ENCODE measurements around the gene RIPPLY3.

DNA sequence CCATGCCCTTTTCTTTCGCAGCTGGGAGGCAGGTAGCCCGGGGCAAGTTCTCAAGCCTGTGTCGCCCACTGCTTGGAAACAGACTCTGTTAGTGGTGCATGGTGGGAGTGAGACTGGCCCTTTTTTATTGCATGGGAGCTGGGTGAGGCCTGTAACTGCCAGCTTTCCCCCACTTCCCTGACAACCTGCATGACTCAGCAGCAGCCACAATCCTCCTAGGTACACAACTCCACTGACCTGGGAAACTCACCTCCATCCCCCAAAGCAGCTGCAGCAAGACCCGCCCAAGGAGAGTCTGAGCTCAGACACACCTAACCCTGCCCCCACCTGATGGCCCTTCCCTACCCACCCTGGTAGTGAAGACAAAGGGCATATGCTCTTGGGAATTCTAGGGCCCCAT, 40.6 kb downstream of the RIPPLY3 start:
- TF ChIP-seq CTCF (optimal IDR thresholded peaks at IDR 0.05 in 1 of 3, IDR thresholded peaks at IDR 0.05 in 1 of 3, conservative IDR thresholded peaks at IDR 0.05 in 1 of 3; ENCODE audit: extremely low read depth in 1 of 3, insufficient read depth in 2 of 3, low read length in 3 of 3) (no peak), EZH2 (IDR thresholded peaks at IDR 0.05; ENCODE audit: low read length) (no peak)

All from keratinocyte (primary cell).